22Rv1 (cell line): ENCODE measurements around the gene RHEBL1.

Experiments
- CTCF ChIP-seq: fragments of 450-650 bp; IDR thresholded peaks from 2 replicates; pipeline ENCODE4 v1.5.1; 2017; ENCODE audit warnings: mild to moderate bottlenecking
- ZFX ChIP-seq: fragments of 450-650 bp; IDR thresholded peaks from 2 replicates; pipeline ENCODE4 v1.6.1; 2017; ENCODE audit warnings: antibody characterized with exemption, borderline replicate concordance

DNA sequence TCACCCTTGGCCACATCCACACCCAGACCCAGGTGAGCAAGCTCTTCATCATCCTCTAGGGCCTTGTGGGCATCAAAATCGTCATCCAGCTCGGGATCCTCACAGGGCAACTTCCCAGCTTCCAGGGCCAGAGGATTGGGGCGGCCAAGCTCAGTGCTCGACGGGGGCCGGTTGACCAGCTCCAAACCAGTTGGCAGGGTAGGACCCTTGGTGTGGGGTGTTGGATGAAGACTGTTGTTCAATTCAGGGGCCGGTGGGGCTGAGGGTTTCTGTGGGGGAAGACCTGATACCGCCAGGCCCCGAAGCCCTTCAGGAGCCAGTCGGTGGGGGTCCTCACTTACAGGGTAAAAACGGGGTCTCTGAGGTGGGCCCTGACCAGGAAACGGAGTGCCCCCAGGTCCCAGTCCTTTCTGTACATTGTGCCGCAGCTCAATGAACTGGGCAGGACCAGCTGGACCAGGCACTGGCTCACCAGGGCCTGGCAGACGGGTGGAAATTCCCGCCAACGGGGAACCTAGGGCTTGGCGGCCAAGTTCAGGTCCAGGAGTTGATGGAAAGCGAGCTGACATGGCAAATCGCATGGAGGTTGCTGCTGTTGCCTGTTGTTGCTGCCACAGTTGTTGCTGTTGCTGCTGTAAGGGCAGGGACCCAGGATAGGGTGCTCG, 31.4 kb downstream of the RHEBL1 start:
- TF ChIP-seq CTCF (no peak), ZFX (no peak)
